GM12864 (cell line): ENCODE results near the gene PGK2.

Source experiments
- DNase-seq: peaks from one replicate; pipeline ENCODE4 v3.0.0-alpha.2; 2011; ENCODE audit warnings: low read depth
- H3K4me3 ChIP-seq: 2 replicates; pipeline ENCODE4 v1.5.1; 2011; ENCODE audit warnings: mild to moderate bottlenecking, low read depth, low read length, control low read depth
- TF ChIP-seq, protein P1 (sequence below): IDR thresholded peaks from 2 replicates; pipeline ENCODE4 v1.5.1; 2011; ENCODE audit warnings: low read depth, mild to moderate bottlenecking, moderate library complexity, low read length, control low read depth, inconsistent platforms; ENCODE audit errors: missing control alignments

PGK2 gene

DNA sequence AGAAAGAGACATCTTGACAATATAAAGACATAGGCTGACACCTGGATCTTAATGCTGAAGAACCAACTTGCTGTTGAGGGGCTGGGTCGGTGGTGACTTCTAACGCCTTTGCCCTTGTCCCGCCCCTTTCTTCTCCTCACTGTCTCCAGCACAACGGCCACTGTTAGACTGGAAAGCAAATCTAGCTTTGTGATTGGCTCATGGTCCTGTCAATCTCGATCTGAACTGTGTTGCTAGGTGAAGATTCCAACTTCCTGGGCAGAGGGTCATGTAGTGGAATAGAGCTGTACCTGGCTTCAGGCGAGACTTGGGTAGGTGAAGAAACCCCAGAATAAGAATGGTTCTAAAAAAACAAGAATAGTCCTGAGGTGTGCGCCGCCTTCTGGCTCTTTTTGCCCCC is at the start of gene PGK2:
Gene PGK2 (minus strand): TSS at position 110 of the 400 bp plus-strand sequence. CDS start 98 bp downstream, at position 12.
- H3K4me3 ChIP-seq, result no peak within 1 kb of the TSS
- TF ChIP-seq, protein P1, sequence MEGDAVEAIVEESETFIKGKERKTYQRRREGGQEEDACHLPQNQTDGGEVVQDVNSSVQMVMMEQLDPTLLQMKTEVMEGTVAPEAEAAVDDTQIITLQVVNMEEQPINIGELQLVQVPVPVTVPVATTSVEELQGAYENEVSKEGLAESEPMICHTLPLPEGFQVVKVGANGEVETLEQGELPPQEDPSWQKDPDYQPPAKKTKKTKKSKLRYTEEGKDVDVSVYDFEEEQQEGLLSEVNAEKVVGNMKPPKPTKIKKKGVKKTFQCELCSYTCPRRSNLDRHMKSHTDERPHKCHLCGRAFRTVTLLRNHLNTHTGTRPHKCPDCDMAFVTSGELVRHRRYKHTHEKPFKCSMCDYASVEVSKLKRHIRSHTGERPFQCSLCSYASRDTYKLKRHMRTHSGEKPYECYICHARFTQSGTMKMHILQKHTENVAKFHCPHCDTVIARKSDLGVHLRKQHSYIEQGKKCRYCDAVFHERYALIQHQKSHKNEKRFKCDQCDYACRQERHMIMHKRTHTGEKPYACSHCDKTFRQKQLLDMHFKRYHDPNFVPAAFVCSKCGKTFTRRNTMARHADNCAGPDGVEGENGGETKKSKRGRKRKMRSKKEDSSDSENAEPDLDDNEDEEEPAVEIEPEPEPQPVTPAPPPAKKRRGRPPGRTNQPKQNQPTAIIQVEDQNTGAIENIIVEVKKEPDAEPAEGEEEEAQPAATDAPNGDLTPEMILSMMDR, result no peak
- no peak for DNase-seq

DNA sequence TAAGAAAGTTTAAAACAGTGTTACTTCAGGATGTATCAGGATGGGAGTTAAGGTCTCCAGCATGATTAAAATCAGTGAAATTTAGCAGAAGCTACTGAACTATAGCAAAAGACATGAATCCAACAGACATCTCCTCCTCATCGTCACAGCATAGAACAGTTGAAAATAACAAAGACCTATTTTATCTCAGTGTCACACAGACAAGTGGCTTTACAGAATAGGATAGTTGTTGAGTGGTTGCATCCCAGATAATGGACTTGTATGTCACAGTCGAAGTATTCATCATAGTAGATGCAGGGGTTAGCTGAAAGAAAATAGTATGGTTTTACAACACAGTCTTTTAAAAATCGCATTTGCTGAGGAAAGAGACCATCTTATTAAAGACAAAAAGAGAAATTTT is 48.1 kb upstream of the PGK2 start:
- no peak overlapping the region for H3K4me3 ChIP-seq
- no peak for DNase-seq
- TF ChIP-seq, protein P1, result no peak

DNA sequence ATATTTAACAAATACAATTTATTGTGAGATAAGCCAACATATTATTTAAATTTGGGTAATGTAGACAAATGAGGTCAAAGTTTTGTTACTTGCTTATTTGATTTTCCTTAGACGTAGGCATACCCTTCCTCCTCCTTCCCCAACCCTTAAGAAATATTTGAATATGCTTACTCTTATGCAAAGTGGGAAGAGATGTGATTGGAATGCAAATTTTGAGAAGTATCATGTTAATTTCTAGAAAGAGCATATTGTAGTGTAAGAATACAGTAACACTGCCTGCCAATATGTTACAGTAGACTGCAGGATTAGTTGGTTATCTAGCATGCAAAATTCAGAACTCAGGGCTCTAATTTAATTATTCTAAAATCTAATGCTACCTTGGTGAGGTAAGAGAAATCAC is 46.3 kb upstream of the PGK2 start:
- H3K4me3 ChIP-seq, result no peak overlapping the region
- DNase-seq, result no peak
- TF ChIP-seq, protein P1, result no peak

DNA sequence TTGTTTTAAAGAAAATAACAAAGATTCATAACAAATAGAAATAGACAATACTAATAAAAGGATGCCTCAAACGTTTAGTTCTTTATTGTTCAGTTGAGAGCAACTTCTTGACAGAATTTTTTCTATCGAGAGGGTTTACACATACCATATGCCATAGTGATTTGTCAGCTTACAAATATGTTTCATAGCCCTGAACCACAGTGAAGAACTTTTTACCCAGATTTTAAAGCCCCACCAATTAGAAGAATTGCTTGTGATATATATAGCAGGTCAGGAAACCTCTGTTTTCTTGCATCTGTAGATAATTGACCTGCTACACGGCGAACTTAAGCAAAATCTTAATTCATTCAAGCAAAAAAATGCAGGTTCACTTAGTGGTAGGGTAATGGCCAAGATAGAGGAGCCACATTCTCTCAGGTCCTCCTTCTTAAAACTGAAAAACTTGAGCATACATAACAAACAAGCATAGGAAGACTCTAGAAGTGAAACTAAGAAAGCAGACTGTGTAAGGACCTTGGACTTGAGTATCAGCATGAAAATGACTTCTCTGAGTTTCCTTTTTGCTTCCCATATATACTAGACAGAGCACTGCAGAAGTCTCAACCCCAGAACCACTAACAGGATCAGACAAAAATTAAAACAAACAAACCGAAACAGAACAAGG is 39.8 kb upstream of the PGK2 start:
- DNase-seq, result no peak
- H3K4me3 ChIP-seq, result no peak overlapping the region
- TF ChIP-seq, protein P1, result no peak

GRCh38 chr6:49815166-49815565 is 28.1 kb upstream of the PGK2 start:
- TF ChIP-seq, protein P1, result no peak
- no peak for DNase-seq
- no peak overlapping the region for H3K4me3 ChIP-seq

DNA sequence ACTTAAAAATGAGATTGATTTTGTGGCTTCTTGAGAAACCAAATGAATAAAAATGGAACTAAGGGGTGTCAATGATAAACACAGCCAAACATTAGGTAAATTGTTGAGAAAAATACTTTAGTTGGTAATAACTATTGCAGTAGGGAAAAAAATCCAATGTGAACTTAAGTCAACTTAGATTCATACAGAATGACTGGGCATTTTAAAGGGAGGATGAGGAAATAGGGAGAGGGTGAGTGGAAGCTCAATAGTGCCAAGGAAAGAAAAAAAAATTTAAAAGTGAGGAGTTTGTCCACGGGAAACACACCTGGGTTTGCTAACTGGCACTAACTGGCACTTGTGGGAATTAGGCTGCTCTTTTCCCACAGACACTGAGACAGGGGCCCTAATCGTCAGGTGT is 26.2 kb upstream of the PGK2 start:
- TF ChIP-seq, protein P1, result no peak
- no peak for DNase-seq
- no peak overlapping the region for H3K4me3 ChIP-seq

DNA sequence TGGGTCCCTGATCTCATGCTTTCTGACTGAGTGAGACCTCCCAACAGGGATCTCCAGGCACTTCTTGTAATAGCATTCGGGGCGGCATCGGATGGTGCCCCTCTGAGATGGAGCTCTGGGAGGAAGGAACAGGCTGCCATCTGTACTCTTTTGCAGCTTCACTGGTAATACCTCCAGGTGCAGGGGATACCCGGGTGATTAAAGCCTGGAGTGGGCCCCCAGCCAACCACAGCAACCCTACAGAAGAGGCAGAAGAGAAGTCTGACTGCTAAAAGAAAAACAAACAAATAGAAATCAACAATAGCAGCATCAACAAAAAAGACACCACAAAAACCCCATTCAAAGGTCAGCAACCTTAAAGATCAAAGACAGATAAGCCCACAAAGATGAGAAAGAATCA is 19.1 kb upstream of the PGK2 start:
- TF ChIP-seq, protein P1, result no peak
- DNase-seq, result no peak
- no peak overlapping the region for H3K4me3 ChIP-seq
